ENCODE data around the gene RALGAPA2. TPM values are rescaled to one million over a fixed set of nuclear protein-coding genes. Genes with fewer than 3 reads are reported as not detected.

RALGAPA2 gene
- total and polyA plus RNA-seq, 2 experiments from 2014 or later: 13.1 to 43.4 TPM

- peaks cover 22% of the 10 kb centered on the region for H3K9me3 Mint-ChIP-seq
- H3K27ac Mint-ChIP-seq: no peak overlapping the region
- peaks cover 2% of the 10 kb centered on the region for H3K27me3 Mint-ChIP-seq (ENCODE audit: insufficient read depth, low read depth, poor library complexity)
- DNase-seq (ENCODE audit: low spot score) (no peak), ATAC-seq (no peak)
- Histone ChIP-seq H3K4me1 (ENCODE audit: insufficient read depth) (no peaks in the 10 kb centered on the region), H3K4me2 (no peak overlapping the region), H3F3A (replicated peaks; ENCODE audit: low read depth) (no peaks in the 10 kb centered on the region), H2AFZ (no peak overlapping the region), H4K20me1 (replicated peaks; ENCODE audit: insufficient read depth) (no peaks in the 10 kb centered on the region), H3K4me3 (no peak overlapping the region), H3K36me3 (ENCODE audit: insufficient read depth) (peaks cover 8% of the 10 kb centered on the region; the same call in 1 of the 2 replicates), H3K9me2 (ENCODE audit: insufficient read depth) (no peaks in the 10 kb centered on the region), H3K27me3 (ENCODE audit: insufficient read depth) (no peaks in the 10 kb centered on the region), H3K27ac (ENCODE audit: low read depth) (no peak overlapping the region), H3K79me2 (replicated peaks; ENCODE audit: insufficient read depth) (no peaks in the 10 kb centered on the region)
- peaks cover 3% of the 10 kb centered on the region; the same call in 2 of the 3 replicates for H3K4me1 Mint-ChIP-seq
- no peak overlapping the region for H3K4me3 Mint-ChIP-seq
- H3K36me3 Mint-ChIP-seq (ENCODE audit: low read depth): peaks cover 42% of the 10 kb centered on the region
- TF ChIP-seq, protein P1, sequence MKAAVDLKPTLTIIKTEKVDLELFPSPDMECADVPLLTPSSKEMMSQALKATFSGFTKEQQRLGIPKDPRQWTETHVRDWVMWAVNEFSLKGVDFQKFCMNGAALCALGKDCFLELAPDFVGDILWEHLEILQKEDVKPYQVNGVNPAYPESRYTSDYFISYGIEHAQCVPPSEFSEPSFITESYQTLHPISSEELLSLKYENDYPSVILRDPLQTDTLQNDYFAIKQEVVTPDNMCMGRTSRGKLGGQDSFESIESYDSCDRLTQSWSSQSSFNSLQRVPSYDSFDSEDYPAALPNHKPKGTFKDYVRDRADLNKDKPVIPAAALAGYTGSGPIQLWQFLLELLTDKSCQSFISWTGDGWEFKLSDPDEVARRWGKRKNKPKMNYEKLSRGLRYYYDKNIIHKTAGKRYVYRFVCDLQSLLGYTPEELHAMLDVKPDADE (IDR thresholded peaks at IDR 0.05): no peak
- TF ChIP-seq EZH2 (IDR thresholded peaks at IDR 0.05; ENCODE audit: low read depth, unreplicated experiment) (no peak), STAT1 (IDR thresholded peaks at IDR 0.05; ENCODE audit: unreplicated experiment) (no peak), ZNF331 (CRISPR knock-in tag; IDR thresholded peaks at IDR 0.05; ENCODE audit: low read depth) (no peak), NANOG (IDR thresholded peaks at IDR 0.05; ENCODE audit: borderline replicate concordance) (no peak), CREB1 (CRISPR knock-in tag; IDR thresholded peaks at IDR 0.05; ENCODE audit: low read depth) (no peak), JUNB (IDR thresholded peaks at IDR 0.05; ENCODE audit: unreplicated experiment) (no peak), EZH2phosphoT487 (IDR thresholded peaks at IDR 0.05; ENCODE audit: unreplicated experiment) (no peak)
These were observed 198.7 kb downstream of the RALGAPA2 start for GRCh38 chr20:20513720-20514119.

DNA sequence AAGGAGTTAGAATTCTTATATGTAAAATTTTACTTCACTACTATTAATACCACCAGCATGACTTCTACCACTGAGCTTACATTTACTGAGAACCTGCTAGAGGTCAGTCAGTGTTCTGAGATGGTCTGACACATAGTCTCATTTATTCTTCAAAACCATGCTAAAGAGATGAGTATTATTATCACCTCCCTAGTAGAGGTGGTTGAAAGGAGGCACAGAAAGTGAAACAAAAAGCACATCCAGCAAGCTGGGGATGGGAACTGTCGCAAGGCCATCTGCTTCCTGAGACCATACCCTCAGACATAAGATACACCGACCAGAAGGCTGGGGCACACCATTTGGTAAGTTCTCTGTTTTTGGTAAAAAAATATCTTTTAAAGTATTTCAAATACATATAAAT, 206.9 kb downstream of the RALGAPA2 start:
- Histone ChIP-seq H3K9me2 (ENCODE audit: insufficient read depth) (no peaks in the 10 kb centered on the region), H4K20me1 (replicated peaks; ENCODE audit: insufficient read depth) (no peaks in the 10 kb centered on the region), H3K4me2 (no peak overlapping the region), H2AFZ (no peak overlapping the region), H3K4me3 (no peak overlapping the region), H3K27ac (ENCODE audit: low read depth) (no peak overlapping the region), H3K4me1 (ENCODE audit: insufficient read depth) (no peaks in the 10 kb centered on the region), H3F3A (replicated peaks; ENCODE audit: low read depth) (no peaks in the 10 kb centered on the region), H3K79me2 (replicated peaks; ENCODE audit: insufficient read depth) (no peaks in the 10 kb centered on the region), H3K36me3 (ENCODE audit: insufficient read depth) (0 out of 2 replicates have a peak, but pooled peaks cover 3% of the 10 kb centered on the region), H3K27me3 (ENCODE audit: insufficient read depth) (no peaks in the 10 kb centered on the region)
- Mint-ChIP-seq H3K4me3 (no peak overlapping the region), H3K9me3 (no peaks in the 10 kb centered on the region), H3K27ac (no peak overlapping the region), H3K4me1 (peaks cover 12% of the 10 kb centered on the region), H3K27me3 (ENCODE audit: insufficient read depth, low read depth, poor library complexity) (peaks cover 2% of the 10 kb centered on the region), H3K36me3 (ENCODE audit: low read depth) (peaks cover 7% of the 10 kb centered on the region)
- ATAC-seq (no peak), DNase-seq (ENCODE audit: low spot score) (no peak)
- TF ChIP-seq EZH2 (IDR thresholded peaks at IDR 0.05; ENCODE audit: low read depth, unreplicated experiment) (no peak), CREB1 (CRISPR knock-in tag; IDR thresholded peaks at IDR 0.05; ENCODE audit: low read depth) (no peak), ZNF462 (CRISPR knock-in tag; IDR thresholded peaks at IDR 0.05) (no peak), EZH2phosphoT487 (IDR thresholded peaks at IDR 0.05; ENCODE audit: unreplicated experiment) (no peak), POLR2AphosphoS5 (IDR thresholded peaks at IDR 0.05; ENCODE audit: low read depth) (no peak), STAT1 (IDR thresholded peaks at IDR 0.05; ENCODE audit: unreplicated experiment) (no peak), ZNF331 (CRISPR knock-in tag; IDR thresholded peaks at IDR 0.05; ENCODE audit: low read depth) (no peak), ZNF114 (CRISPR knock-in tag; IDR thresholded peaks at IDR 0.05) (no peak), JUNB (IDR thresholded peaks at IDR 0.05; ENCODE audit: unreplicated experiment) (no peak)
- TF ChIP-seq, protein P1 (IDR thresholded peaks at IDR 0.05): no peak
